GM13977 (cell line): Measurements from ENCODE around the gene SRSF11.

Source experiments
- DNase-seq: peaks from one replicate; pipeline ENCODE4 v3.0.0; 2012; ENCODE audit warnings: low spot score
- in situ Hi-C: fragments of 300-500 bp; cut with MboI; formaldehyde crosslinking; loops from one replicate; pipeline ENCODE4 v1.12.0; 2022; ENCODE audit warnings: low sequenced_read_pairs, low pct_unique_long_range_greater_than_20kb, mixed read lengths, inconsistent platforms; ENCODE audit not compliant: unreplicated experiment
- TF ChIP-seq, protein P1 (sequence below): IDR thresholded peaks from 2 replicates; pipeline ENCODE4 v1.5.1; 2012; ENCODE audit warnings: mild to moderate bottlenecking, control low read depth; ENCODE audit not compliant: insufficient read depth; ENCODE audit errors: extremely low read depth, missing control alignments

SRSF11 gene

DNA sequence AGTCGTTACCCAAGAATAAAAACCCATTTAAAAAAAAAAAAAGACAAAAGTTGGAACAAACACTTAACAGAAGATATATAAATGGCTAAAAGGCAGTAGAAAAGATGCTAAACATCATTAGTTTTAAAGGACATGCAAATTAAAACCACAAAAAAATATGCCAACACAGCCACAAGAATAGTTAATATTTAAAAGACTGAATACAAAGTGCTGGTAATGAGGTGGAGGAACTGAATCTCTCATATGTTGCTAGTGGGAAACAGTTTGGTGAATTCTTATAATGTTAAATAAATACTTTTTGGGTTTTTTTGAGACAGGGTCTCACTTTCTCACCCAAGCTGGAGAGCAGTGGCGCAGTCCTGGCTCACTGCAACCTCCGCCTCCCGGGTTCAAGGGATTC, 25.8 kb upstream of the SRSF11 start:
- TF ChIP-seq, protein P1, sequence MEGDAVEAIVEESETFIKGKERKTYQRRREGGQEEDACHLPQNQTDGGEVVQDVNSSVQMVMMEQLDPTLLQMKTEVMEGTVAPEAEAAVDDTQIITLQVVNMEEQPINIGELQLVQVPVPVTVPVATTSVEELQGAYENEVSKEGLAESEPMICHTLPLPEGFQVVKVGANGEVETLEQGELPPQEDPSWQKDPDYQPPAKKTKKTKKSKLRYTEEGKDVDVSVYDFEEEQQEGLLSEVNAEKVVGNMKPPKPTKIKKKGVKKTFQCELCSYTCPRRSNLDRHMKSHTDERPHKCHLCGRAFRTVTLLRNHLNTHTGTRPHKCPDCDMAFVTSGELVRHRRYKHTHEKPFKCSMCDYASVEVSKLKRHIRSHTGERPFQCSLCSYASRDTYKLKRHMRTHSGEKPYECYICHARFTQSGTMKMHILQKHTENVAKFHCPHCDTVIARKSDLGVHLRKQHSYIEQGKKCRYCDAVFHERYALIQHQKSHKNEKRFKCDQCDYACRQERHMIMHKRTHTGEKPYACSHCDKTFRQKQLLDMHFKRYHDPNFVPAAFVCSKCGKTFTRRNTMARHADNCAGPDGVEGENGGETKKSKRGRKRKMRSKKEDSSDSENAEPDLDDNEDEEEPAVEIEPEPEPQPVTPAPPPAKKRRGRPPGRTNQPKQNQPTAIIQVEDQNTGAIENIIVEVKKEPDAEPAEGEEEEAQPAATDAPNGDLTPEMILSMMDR, result no peak
- no peak for DNase-seq
- in situ Hi-C loops, result no loop called here

GRCh38 chr1:70196333-70196732, 24.8 kb upstream of the SRSF11 start:
- in situ Hi-C loops, result no loop called here

GRCh38 chr1:70200065-70200464, 21.1 kb upstream of the SRSF11 start:
- TF ChIP-seq, protein P1, result no peak
- in situ Hi-C loops, result no loop called here
- no peak for DNase-seq

More at GRCh38 chr1:70196333-70196732, 24.8 kb upstream of the SRSF11 start:
- TF ChIP-seq, protein P1, result no peak
- DNase-seq, result no peak

DNA sequence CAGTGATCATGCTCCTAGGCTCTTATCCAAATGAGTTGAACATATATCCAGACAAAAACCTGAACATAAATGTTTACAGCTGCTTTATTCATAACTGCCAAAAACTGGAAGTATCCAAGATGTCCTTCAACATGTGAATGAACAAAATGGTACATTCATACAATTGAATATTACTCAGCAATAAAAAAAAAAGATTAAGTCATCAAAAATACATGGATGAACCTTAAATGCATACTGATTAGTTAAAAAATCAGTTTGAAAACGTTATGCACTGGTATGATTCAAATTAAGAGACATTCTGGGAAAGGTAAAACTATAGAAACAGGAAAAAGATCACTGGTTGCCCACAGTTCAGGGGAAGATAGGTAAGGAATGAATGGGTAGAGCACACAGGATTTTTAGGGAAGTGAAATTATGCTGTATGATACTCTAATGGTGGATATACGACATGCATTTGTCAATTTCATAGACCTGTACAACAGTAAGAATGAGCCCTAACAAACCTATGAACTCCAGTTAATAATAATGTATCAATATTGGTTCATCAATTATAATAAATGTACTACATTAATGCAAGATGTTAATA, 18.9 kb upstream of the SRSF11 start:
- DNase-seq, result no peak
- TF ChIP-seq, protein P1, result no peak
- in situ Hi-C loops, result no loop called here

GRCh38 chr1:70204139-70204538, 17.0 kb upstream of the SRSF11 start:
- in situ Hi-C loops, result no loop called here
- TF ChIP-seq, protein P1, result no peak
- DNase-seq, result no peak

- DNase-seq, result no peak
- in situ Hi-C loops, result no loop called here
- TF ChIP-seq, protein P1, result no peak
Observed at GRCh38 chr1:70204600-70204999, 16.6 kb upstream of the SRSF11 start.

DNA sequence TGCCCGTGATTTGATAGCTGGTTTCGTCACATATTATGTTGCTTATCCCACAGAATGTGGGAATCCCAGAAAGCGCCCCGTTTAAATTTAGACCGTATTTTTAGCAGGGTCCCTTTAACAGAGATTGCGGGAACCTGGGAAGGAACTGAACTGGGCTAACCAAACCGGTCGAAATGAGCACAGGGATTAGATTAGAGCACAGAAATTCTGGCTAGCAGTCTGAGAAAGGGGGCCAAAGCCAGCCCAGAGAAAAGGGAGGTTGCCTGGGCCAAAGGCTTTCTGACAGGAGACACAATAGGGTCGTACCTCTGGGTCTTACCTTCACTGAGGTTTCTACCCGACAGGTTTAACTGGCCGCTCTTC, 16.1 kb upstream of the SRSF11 start:
- TF ChIP-seq, protein P1, result no peak
- DNase-seq, result no peak
- in situ Hi-C loops, result no loop called here
